ENCODE results near the gene C9orf153.

- TF ChIP-seq, protein P1, sequence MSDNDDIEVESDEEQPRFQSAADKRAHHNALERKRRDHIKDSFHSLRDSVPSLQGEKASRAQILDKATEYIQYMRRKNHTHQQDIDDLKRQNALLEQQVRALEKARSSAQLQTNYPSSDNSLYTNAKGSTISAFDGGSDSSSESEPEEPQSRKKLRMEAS (IDR thresholded peaks at IDR 0.05; ENCODE audit: low read depth): no peak
- TF ChIP-seq CTCF (IDR thresholded peaks at IDR 0.05) (no peak), GABPA (IDR thresholded peaks at IDR 0.05; ENCODE audit: low read depth) (no peak), USF1 (IDR thresholded peaks at IDR 0.05; ENCODE audit: borderline replicate concordance, low read depth) (no peak), RXRA (IDR thresholded peaks at IDR 0.05; ENCODE audit: borderline replicate concordance, low read depth) (no peak), SIN3A (IDR thresholded peaks at IDR 0.05; ENCODE audit: borderline replicate concordance, low read depth, low read length) (no peak), POLR2AphosphoS5 (IDR thresholded peaks at IDR 0.05; ENCODE audit: low read depth, low read length) (no peak), EZH2phosphoT487 (IDR thresholded peaks at IDR 0.05; ENCODE audit: borderline replicate concordance, low read depth) (no peak), RAD21 (IDR thresholded peaks at IDR 0.05; ENCODE audit: low read length) (no peak), SMC3 (IDR thresholded peaks at IDR 0.05; ENCODE audit: low read depth, low read length) (no peak), JUND (IDR thresholded peaks at IDR 0.05) (no peak)
- TF ChIP-seq, protein P2, sequence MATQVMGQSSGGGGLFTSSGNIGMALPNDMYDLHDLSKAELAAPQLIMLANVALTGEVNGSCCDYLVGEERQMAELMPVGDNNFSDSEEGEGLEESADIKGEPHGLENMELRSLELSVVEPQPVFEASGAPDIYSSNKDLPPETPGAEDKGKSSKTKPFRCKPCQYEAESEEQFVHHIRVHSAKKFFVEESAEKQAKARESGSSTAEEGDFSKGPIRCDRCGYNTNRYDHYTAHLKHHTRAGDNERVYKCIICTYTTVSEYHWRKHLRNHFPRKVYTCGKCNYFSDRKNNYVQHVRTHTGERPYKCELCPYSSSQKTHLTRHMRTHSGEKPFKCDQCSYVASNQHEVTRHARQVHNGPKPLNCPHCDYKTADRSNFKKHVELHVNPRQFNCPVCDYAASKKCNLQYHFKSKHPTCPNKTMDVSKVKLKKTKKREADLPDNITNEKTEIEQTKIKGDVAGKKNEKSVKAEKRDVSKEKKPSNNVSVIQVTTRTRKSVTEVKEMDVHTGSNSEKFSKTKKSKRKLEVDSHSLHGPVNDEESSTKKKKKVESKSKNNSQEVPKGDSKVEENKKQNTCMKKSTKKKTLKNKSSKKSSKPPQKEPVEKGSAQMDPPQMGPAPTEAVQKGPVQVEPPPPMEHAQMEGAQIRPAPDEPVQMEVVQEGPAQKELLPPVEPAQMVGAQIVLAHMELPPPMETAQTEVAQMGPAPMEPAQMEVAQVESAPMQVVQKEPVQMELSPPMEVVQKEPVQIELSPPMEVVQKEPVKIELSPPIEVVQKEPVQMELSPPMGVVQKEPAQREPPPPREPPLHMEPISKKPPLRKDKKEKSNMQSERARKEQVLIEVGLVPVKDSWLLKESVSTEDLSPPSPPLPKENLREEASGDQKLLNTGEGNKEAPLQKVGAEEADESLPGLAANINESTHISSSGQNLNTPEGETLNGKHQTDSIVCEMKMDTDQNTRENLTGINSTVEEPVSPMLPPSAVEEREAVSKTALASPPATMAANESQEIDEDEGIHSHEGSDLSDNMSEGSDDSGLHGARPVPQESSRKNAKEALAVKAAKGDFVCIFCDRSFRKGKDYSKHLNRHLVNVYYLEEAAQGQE (IDR thresholded peaks at IDR 0.05; ENCODE audit: low read depth, low read length): no peak
These were observed 52.3 kb downstream of the C9orf153 start for GRCh38 chr9:86207193-86207592.
